RWPE1 (cell line): Measurements from ENCODE around the gene EEF1G.
"Not testable (repeated sequence)": the region's sequence is repeated elsewhere in the genome, so short reads cannot be mapped to it uniquely, and the experiment has no call there.

Source experiments
- CTCF ChIA-PET: fragments of 350-600 bp; sonication (Branson Sonifier 250); formaldehyde crosslinking; extraction: SDS; loops from one replicate; lab custom pipeline; 2021; lab: Yijun Ruan, JAX
- POLR2A ChIA-PET: fragments of 400-600 bp; formaldehyde crosslinking; extraction: SDS; loops from one replicate; lab custom pipeline; 2020; ENCODE audit warnings: antibody characterized with exemption; ENCODE audit not compliant: low non-redundant PET; lab: Yijun Ruan, JAX
- DNase-seq: peaks from one replicate; pipeline ENCODE4 v3.0.0; 2012; ENCODE audit warnings: low spot score
- H3K27ac ChIP-seq: fragments of 450-650 bp; 2 replicates; pipeline ENCODE4 v1.5.1; 2017
- CTCF ChIP-seq: fragments of 450-650 bp; conservative IDR thresholded peaks from 2 replicates; pipeline ENCODE4 v1.5.1; 2017; ENCODE audit warnings: low read depth, mild to moderate bottlenecking

EEF1G gene

DNA sequence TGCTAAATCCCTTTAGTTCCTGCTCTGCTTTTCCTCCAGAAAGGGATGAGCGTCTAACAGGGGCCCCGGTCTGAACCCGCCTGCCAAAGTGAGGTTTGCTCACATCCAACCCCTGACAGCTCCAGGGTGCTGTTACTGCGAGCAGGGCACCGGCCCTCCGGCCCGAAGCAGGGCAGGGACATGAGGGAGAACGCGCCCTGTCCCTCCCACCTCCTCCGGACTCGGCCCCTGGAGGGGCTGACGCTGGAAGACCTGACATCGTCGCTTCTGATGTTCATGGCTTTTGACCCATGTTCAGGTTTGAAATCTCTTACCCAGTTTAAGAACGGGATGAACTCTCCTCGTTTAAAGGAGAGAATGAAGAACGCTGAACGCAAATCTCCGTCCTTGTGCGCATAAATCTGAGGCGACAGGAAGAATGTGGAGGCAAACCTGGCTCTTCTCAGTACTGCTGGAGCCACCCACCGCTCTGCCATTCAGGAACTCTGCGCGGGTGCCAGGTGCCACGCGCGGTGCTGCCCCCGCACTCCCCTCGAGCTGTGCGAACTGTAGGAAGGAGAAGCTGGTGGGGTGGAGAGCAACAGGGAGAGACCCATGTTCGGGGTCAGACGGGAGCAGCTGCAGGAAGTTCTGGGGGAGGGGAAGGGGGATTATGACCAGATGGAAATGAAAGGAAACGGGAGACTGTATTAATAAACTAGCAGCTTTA is 826 bp upstream of the EEF1G start:
- ChIA-PET CTCF (no interaction called here), POLR2A (interaction anchor here (0.6 to 1.9 kb wide), 10 partner anchors 10 to 97 kb away, joined by 3 to 12 read pairs (median 4); partner anchors contain the start of genes AHNAK, LBHD1, TUT1 and UQCC3)
- DNase-seq, result peak; percentile 24
- no peak for TF ChIP-seq CTCF
- peak overlapping the region; percentile 86 for H3K27ac ChIP-seq

DNA sequence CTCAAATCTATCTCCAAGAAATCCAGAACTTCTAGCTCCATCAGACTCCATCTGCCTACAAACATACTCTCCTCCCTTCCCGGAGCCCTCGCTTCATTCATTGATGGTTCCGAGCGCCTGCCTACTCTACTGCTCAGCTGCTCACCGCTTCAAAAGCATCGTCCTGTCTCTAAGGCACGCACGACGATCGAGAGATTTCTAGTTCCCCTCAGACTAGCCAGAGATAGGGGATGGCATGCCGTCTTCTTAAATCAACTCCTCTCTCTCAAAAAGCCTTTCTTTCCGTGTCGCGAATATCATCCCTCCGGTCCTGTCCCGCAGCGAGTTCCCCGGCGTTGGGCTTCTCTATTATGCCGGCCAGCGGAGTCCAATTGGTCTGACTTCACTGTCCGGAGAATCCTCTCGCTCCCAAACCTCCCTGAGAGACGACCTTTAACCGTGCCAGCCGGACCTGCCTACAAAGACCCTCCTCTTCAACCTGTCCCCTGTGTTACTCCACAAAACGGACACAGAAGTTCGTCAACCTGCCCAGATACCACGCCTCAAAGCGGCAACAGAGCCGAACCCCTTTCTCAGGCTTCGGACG is 592 bp downstream of the EEF1G start:
- ChIA-PET POLR2A (interaction anchor here (0.5 to 1.9 kb wide), 9 partner anchors 9 to 314 kb away, joined by 3 to 12 read pairs (median 4); partner anchors contain the start of genes AHNAK, LBHD1, TUT1 and UQCC3), CTCF (interaction anchor here (0.7 to 0.8 kb wide), 3 partner anchors 18 to 149 kb away, joined by 3 read pairs; partner anchors contain the start of gene TUT1)
- peak; percentile 29 for DNase-seq
- peak overlapping the region; percentile 86 for H3K27ac ChIP-seq
- no peak for TF ChIP-seq CTCF

- H3K27ac ChIP-seq, result peak overlapping the region; percentile 86
- TF ChIP-seq CTCF, result no peak
- ChIA-PET POLR2A (interaction anchor here (0.5 to 1.0 kb wide), 2 partner anchors 19 to 315 kb away, joined by 3 to 4 read pairs; partner anchors contain the start of gene TUT1), CTCF (interaction anchor here (0.7 kb wide), 2 partner anchors 19 to 28 kb away, joined by 3 read pairs; partner anchors contain the start of gene TUT1)
- DNase-seq, result no peak
Measured at GRCh38 chr11:62572431-62572830, 1.3 kb downstream of the EEF1G start.

DNA sequence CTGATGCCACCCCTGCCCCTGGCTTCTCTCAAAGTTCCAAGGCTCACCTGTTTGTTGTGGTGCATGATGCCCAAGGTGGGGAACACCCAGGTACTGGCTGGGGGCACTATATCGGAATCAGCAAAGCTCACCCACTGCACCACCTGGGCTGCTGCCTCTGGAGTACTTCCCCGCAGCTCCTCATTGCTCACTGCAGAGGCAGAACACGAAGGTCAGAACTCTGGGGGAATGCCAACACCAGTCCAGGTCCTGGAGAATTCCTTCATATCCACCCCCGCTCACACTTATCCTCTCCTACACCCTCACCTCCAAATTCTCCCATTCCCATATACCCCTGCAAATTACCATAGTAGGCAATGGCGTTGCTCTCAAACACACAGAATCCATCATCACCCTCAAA is 2.2 kb downstream of the EEF1G start:
- POLR2A ChIA-PET, result interaction anchor here (1.2 kb wide), 1 partner anchor 20 kb away, joined by 3 read pairs; the partner anchor contains the start of gene TUT1
- DNase-seq, CTCF ChIA-PET: not testable (repeated sequence)
- peak overlapping the region; percentile 62 for H3K27ac ChIP-seq

DNA sequence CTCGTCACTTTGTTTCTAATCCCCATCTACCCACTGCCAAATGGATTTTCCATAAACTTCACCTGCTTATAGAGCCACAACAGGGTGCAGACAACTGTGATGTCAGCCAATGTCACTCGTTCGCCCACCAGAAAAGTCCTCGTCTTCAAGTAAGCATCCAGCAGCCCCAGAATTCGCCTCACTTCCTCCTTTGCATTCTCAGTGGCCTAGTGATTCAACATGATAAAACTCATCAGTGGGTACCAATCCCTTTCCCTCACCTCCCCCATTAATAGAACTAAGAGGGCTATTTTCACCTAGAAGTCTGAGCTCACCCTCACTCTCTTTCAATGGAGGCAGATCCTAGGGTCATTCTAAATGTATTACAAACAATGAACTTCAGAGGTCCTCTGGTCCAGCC is 2.8 kb downstream of the EEF1G start:
- DNase-seq, CTCF ChIA-PET: not testable (repeated sequence)
- POLR2A ChIA-PET, result interaction anchor here (1.2 kb wide), 1 partner anchor 21 kb away, joined by 3 read pairs; the partner anchor contains the start of gene TUT1
- peak overlapping the region; percentile 51 for H3K27ac ChIP-seq

- CTCF ChIA-PET, result interaction anchor here (0.6 to 0.9 kb wide), 3 partner anchors 33 to 1380 kb away, joined by 3 to 4 read pairs (median 3); no protein-coding TSS in a partner anchor
- POLR2A ChIA-PET, result no interaction called here
- no peak for TF ChIP-seq CTCF
- no peak for DNase-seq
- 0 out of 2 replicates have a peak overlapping the region, but pooled peaks have one; percentile 51 for H3K27ac ChIP-seq
Measured at GRCh38 chr11:62569611-62570010, 4.1 kb downstream of the EEF1G start.

DNA sequence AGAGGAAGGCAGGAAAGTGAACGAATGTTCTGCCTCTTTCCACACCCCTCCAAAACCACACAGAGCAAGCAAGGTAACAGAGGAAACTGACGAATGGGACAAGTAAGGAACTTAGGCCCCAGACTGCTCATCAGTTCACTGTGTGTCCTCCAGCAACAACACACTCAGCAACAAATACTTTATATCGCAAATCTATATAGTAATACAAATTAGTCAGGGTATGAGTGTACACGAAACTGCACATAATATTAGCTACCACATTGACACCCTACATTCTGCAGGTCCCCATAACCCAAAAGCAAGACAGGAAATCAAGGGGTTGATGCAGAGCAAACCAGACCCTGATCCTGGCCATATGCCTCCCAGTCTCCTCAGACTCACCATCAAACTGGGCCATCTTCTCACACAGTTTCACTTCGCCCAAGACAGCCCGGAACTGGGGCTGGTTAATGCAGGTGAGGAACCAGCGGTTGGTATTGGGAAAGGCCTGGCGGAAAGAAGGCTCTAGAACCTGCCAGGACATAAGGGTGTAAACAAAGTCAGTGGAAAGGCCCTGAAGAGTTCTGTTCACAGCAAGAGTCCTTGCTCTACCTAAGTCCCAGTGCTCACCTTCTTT is 6.6 kb downstream of the EEF1G start:
- CTCF ChIA-PET, result interaction anchor here (0.6 kb wide), 1 partner anchor 770 kb away, joined by 3 read pairs; no protein-coding TSS in a partner anchor
- peak overlapping the region; percentile 59 for H3K27ac ChIP-seq

More for the DNA sequence above, 6.6 kb downstream of the EEF1G start:
- POLR2A ChIA-PET, result no interaction called here
- no peak for TF ChIP-seq CTCF
- DNase-seq, result no peak
